A549 (cell line): Measurements from ENCODE around the gene KRTDAP.

Experiments used
- CHD2 ChIP-seq: fragments of 150-350 bp; IDR thresholded peaks from 2 replicates; pipeline ENCODE4 v1.6.1; 2014; ENCODE audit warnings: low read length; ENCODE audit not compliant: partially characterized antibody
- CTCF ChIP-seq: fragments of >200 bp; sonication (Bioruptor Twin); formaldehyde crosslinking; IDR thresholded peaks from 3 replicates; pipeline ENCODE4 v1.5.1; 2016
- EP300 ChIP-seq, 2 experiments: fragments of >200 bp; sonication (Bioruptor Twin); formaldehyde crosslinking; IDR thresholded peaks; 2 replicates in 1 of 2; 3 replicates in 1 of 2; pipeline ENCODE4 v1.6.1; 2016 to 2017

DNA sequence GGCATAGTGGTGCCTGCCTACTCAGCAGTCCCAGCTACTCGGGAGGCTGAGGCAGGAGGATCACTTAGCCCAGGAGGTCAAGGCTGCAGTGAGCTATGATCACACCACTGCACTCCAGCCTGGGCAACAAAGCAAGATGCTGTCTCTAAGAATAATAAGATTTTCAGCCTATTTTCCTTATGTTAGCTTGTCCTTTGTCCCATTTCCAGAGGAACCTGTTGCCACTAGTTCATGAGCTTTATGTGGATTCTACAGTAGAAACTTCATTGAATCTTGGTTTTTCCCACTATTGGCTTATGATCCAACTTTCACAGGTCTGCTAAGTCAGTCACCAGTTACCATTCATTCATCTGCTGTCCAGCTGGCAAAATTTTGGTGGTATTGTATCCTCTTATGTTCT is 24.0 kb downstream of the KRTDAP start:
- TF ChIP-seq EP300 (IDR thresholded peaks at IDR 0.05): no peak
- TF ChIP-seq CTCF: no peak
- TF ChIP-seq CHD2: no peak
